Activated CD8-positive, alpha-beta memory T cell treated with anti-CD3 and anti-CD28 coated beads, Interleukin-2, amount 50 U/mL, for 1 hour (primary cell): ENCODE data around the gene CCDC63.

Source experiments
- DNase-seq: peaks from one replicate; pipeline ENCODE4 v3.0.0-alpha.2; 2020; ENCODE audit errors: extremely low read depth

The CCDC63 gene

GRCh38 chr12:110846615-110847566, at the start of gene CCDC63:
CCDC63 (plus strand) TSS chr12:110846987; CDS start chr12:110852955, 5,968 bp downstream.
- DNase-seq: no peak

GRCh38 chr12:110798461-110798860, 48.3 kb upstream of the CCDC63 start:
- no peak for DNase-seq

- no peak for DNase-seq
These were observed 44.3 kb upstream of the CCDC63 start for GRCh38 chr12:110802489-110802888.

- no peak for DNase-seq
These were observed 42.4 kb upstream of the CCDC63 start for GRCh38 chr12:110804406-110804805.

- no peak for DNase-seq
These were observed 39.1 kb upstream of the CCDC63 start for GRCh38 chr12:110807640-110808039.

- no peak for DNase-seq
These were observed 37.6 kb upstream of the CCDC63 start for GRCh38 chr12:110809149-110809548.

GRCh38 chr12:110811972-110812371, 34.8 kb upstream of the CCDC63 start:
- DNase-seq: no peak

- DNase-seq: no peak
These were observed 33.5 kb upstream of the CCDC63 start for GRCh38 chr12:110813285-110813684.

GRCh38 chr12:110813756-110814155, 33.0 kb upstream of the CCDC63 start:
- no peak for DNase-seq

GRCh38 chr12:110816248-110816647, 30.5 kb upstream of the CCDC63 start:
- no peak for DNase-seq

GRCh38 chr12:110816779-110817178, 30.0 kb upstream of the CCDC63 start:
- DNase-seq: no peak

- DNase-seq: no peak
These were observed 28.3 kb upstream of the CCDC63 start for GRCh38 chr12:110818511-110818910.

- no peak for DNase-seq
These were observed 27.6 kb upstream of the CCDC63 start for GRCh38 chr12:110819150-110819549.

- no peak for DNase-seq
These were observed 27.1 kb upstream of the CCDC63 start for GRCh38 chr12:110819646-110820045.

GRCh38 chr12:110821917-110822316, 24.9 kb upstream of the CCDC63 start:
- no peak for DNase-seq

GRCh38 chr12:110822821-110823415, 23.9 kb upstream of the CCDC63 start:
- DNase-seq: no peak

- DNase-seq: no peak
These were observed 22.4 kb upstream of the CCDC63 start for GRCh38 chr12:110824342-110824741.

- no peak for DNase-seq
These were observed 21.3 kb upstream of the CCDC63 start for GRCh38 chr12:110825530-110825929.

GRCh38 chr12:110826592-110827200, 20.1 kb upstream of the CCDC63 start:
- DNase-seq: peak; percentile 25

- no peak for DNase-seq
These were observed 17.5 kb upstream of the CCDC63 start for GRCh38 chr12:110829308-110829707.

- DNase-seq: no peak
These were observed 10.5 kb upstream of the CCDC63 start for GRCh38 chr12:110836291-110836690.

GRCh38 chr12:110841007-110841406, 5.8 kb upstream of the CCDC63 start:
- DNase-seq: no peak

GRCh38 chr12:110844131-110844530, 2.7 kb upstream of the CCDC63 start:
- no peak for DNase-seq
